Loucy (cell line): Measurements from ENCODE around the gene AFF3.

Source experiments
- H2AFZ ChIP-seq: fragments of 200-600 bp; sonication (generic); 2 replicates; pipeline ENCODE4 v1.6.0; 2016; ENCODE audit warnings: antibody characterized with exemption, mild to moderate bottlenecking, low read length, moderate library complexity
- H3F3A ChIP-seq: fragments of 200-600 bp; 2 replicates; pipeline ENCODE4 v1.6.0; 2016; ENCODE audit warnings: antibody characterized with exemption, low read depth, mild to moderate bottlenecking
- H3K27me3 ChIP-seq: fragments of 200-600 bp; sonication (generic); 2 replicates; pipeline ENCODE4 v1.6.1; 2014; ENCODE audit warnings: low read length, mild to moderate bottlenecking; ENCODE audit not compliant: insufficient read depth, poor library complexity, severe bottlenecking
- H3K36me3 ChIP-seq: fragments of 200-600 bp; sonication (generic); 2 replicates; pipeline ENCODE4 v1.6.1; 2016; ENCODE audit warnings: low read length; ENCODE audit not compliant: insufficient read depth
- H3K4me1 ChIP-seq: fragments of 200-600 bp; sonication (generic); 2 replicates; pipeline ENCODE4 v1.5.1; 2014; ENCODE audit warnings: low read length, mild to moderate bottlenecking; ENCODE audit not compliant: insufficient read depth, poor library complexity, severe bottlenecking
- H3K4me2 ChIP-seq: fragments of 200-600 bp; sonication (generic); 2 replicates; pipeline ENCODE4 v1.6.0; 2014; ENCODE audit warnings: antibody characterized with exemption, low read length, low read depth, mild to moderate bottlenecking; ENCODE audit not compliant: poor library complexity, severe bottlenecking
- H3K4me3 ChIP-seq: fragments of 200-600 bp; sonication (generic); 2 replicates; pipeline ENCODE4 v1.5.1; 2014; ENCODE audit warnings: low read length, mild to moderate bottlenecking, mixed read lengths; ENCODE audit not compliant: poor library complexity, severe bottlenecking
- H3K79me2 ChIP-seq: fragments of 200-600 bp; sonication (generic); 2 replicates; pipeline ENCODE4 v1.6.1; 2014; ENCODE audit warnings: low read length; ENCODE audit not compliant: insufficient read depth
- H3K9ac ChIP-seq: fragments of 200-600 bp; sonication (generic); 2 replicates; pipeline ENCODE4 v1.6.0; 2014; ENCODE audit warnings: mild to moderate bottlenecking, low read depth, low read length, moderate library complexity; ENCODE audit not compliant: poor library complexity, severe bottlenecking
- H3K9me2 ChIP-seq: fragments of 200-600 bp; sonication (generic); replicated peaks from 2 replicates; pipeline ENCODE4 v1.6.1; 2016; ENCODE audit warnings: low read depth, low read length, mixed read lengths
- H3K9me3 ChIP-seq: fragments of 200-600 bp; sonication (generic); 2 replicates; pipeline ENCODE4 v1.6.1; 2014; ENCODE audit warnings: mild to moderate bottlenecking, antibody characterized with exemption, low read length, low read depth; ENCODE audit not compliant: insufficient read depth
- H4K20me1 ChIP-seq: fragments of 200-600 bp; sonication (generic); 2 replicates; pipeline ENCODE4 v1.6.0; 2014; ENCODE audit warnings: antibody characterized with exemption, low read length, mild to moderate bottlenecking; ENCODE audit not compliant: insufficient read depth, poor library complexity, severe bottlenecking
- CTCF ChIP-seq: fragments of 200-600 bp; sonication (generic); conservative IDR thresholded peaks from 2 replicates; pipeline ENCODE4 v1.5.1; 2014; ENCODE audit warnings: mild to moderate bottlenecking, antibody characterized with exemption, low read length
- EZH2phosphoT487 ChIP-seq: fragments of 200-600 bp; IDR thresholded peaks from 2 replicates; pipeline ENCODE4 v1.6.1; 2018; ENCODE audit warnings: antibody characterized with exemption, mild to moderate bottlenecking, moderate library complexity, borderline replicate concordance

Gene AFF3

GRCh38 chr2:99886418-99886817 lies 256.0 kb downstream of the AFF3 start:
- no peak overlapping the region for H3K4me3 ChIP-seq
- no peaks in the 10 kb centered on the region for H3K27me3 ChIP-seq
- no peaks in the 10 kb centered on the region for H3K9me3 ChIP-seq
- TF ChIP-seq EZH2phosphoT487 (no peak), CTCF (no peak)
- H3K9ac ChIP-seq = no peak overlapping the region
- no peaks in the 10 kb centered on the region for H3F3A ChIP-seq
- H3K4me2 ChIP-seq = no peak overlapping the region
- H3K79me2 ChIP-seq = no peaks in the 10 kb centered on the region
- H3K36me3 ChIP-seq = no peaks in the 10 kb centered on the region
- H3K9me2 ChIP-seq = no peaks in the 10 kb centered on the region
- H2AFZ ChIP-seq = no peak overlapping the region
- peaks cover 22% of the 10 kb centered on the region for H3K4me1 ChIP-seq
- H4K20me1 ChIP-seq = no peaks in the 10 kb centered on the region

- Histone ChIP-seq H3K79me2 (no peaks in the 10 kb centered on the region), H3K36me3 (no peaks in the 10 kb centered on the region), H3K4me2 (no peak overlapping the region), H3K9me3 (no peaks in the 10 kb centered on the region), H2AFZ (no peak overlapping the region), H3F3A (no peaks in the 10 kb centered on the region), H3K9me2 (no peaks in the 10 kb centered on the region), H3K9ac (no peak overlapping the region), H3K27me3 (no peaks in the 10 kb centered on the region), H3K4me1 (peaks cover 12% of the 10 kb centered on the region), H3K4me3 (no peak overlapping the region), H4K20me1 (no peaks in the 10 kb centered on the region)
- no peak for TF ChIP-seq EZH2phosphoT487
- TF ChIP-seq CTCF = no peak
These were observed 259.0 kb downstream of the AFF3 start for GRCh38 chr2:99883358-99883757.

GRCh38 chr2:99881901-99882591 lies 260.3 kb downstream of the AFF3 start:
- Histone ChIP-seq H3K9ac (peak overlapping the region; percentile 5), H2AFZ (no peak overlapping the region), H3K9me2 (no peaks in the 10 kb centered on the region), H3K4me2 (no peak overlapping the region), H3K79me2 (no peaks in the 10 kb centered on the region), H3K4me3 (no peak overlapping the region), H3K36me3 (no peaks in the 10 kb centered on the region), H3K4me1 (peaks cover 12% of the 10 kb centered on the region), H3K9me3 (no peaks in the 10 kb centered on the region), H3K27me3 (no peaks in the 10 kb centered on the region), H4K20me1 (no peaks in the 10 kb centered on the region), H3F3A (no peaks in the 10 kb centered on the region)
- TF ChIP-seq CTCF = no peak
- no peak for TF ChIP-seq EZH2phosphoT487
